Thymus (tissue), 11 donors: Measurements from ENCODE around the gene CNN1. TPM values are rescaled to one million over a fixed set of nuclear protein-coding genes. Genes with fewer than 3 reads are reported as not detected.
"Not testable (repeated sequence)": the region's sequence is repeated elsewhere in the genome, so short reads cannot be mapped to it uniquely, and the experiment has no call there.

Experiments
- DNase-seq, 9 donors: peaks; one replicate each; pipeline ENCODE4 v3.0.0-alpha.2; 2013; ENCODE audit warnings: low spot score in 9 of 9, low read depth in 6 of 9, missing footprints in 1 of 9
- H3K27ac ChIP-seq, 2 donors: one replicate each; pipeline ENCODE4 v1.5.1; 2013; ENCODE audit warnings: control low read depth in 1 of 2, low read depth in 1 of 2, low read length in 1 of 2, mild to moderate bottlenecking in 1 of 2, moderate library complexity in 1 of 2
- H3K27me3 ChIP-seq, 2 donors: one replicate each; pipeline ENCODE4 v1.5.1; 2013; ENCODE audit warnings: low read length in 1 of 2; ENCODE audit not compliant: control insufficient read depth in 2 of 2, insufficient read depth in 1 of 2
- H3K36me3 ChIP-seq, 2 donors: one replicate each; pipeline ENCODE4 v1.5.1; 2013; ENCODE audit warnings: low read length in 1 of 2, mild to moderate bottlenecking in 1 of 2, moderate library complexity in 1 of 2; ENCODE audit not compliant: control insufficient read depth in 2 of 2, insufficient read depth in 2 of 2
- H3K4me1 ChIP-seq, 2 donors: one replicate each; pipeline ENCODE4 v1.5.1; 2013; ENCODE audit warnings: low read length in 2 of 2; ENCODE audit not compliant: control insufficient read depth in 2 of 2, insufficient read depth in 2 of 2
- H3K4me3 ChIP-seq, 2 donors: one replicate each; pipeline ENCODE4 v1.5.1; 2013; ENCODE audit warnings: low read length in 2 of 2, control low read depth in 1 of 2, mild to moderate bottlenecking in 1 of 2
- H3K9me3 ChIP-seq, 2 donors: one replicate each; pipeline ENCODE4 v1.5.1; 2013; ENCODE audit warnings: low read length in 1 of 2, mild to moderate bottlenecking in 1 of 2; ENCODE audit not compliant: control insufficient read depth in 2 of 2, insufficient read depth in 1 of 2
- WGBS: extraction: QIAGEN DNeasy Blood & Tissue Kit; methylation state at CpG from one replicate; pipeline ENCODE4 v1.1.7; 2013; 5-methylcytosine and 5-hydroxymethylcytosine counted together
- polyA plus RNA-seq: library from polyadenylated mRNA; stranded (reverse); fragments of 200-250 nt; gene quantifications from one replicate; pipeline ENCODE4 v1.2.3, GENCODE V29; 2013
- total RNA-seq: library from RNA; stranded (reverse); fragments of 120-200 nt; gene quantifications from one replicate; pipeline ENCODE4 v1.2.4, GENCODE V29; 2013
- donor health status: healthy.

The CNN1 gene
- total and polyA plus RNA-seq, 2 donors = 0.47 to 51.8 TPM

DNA sequence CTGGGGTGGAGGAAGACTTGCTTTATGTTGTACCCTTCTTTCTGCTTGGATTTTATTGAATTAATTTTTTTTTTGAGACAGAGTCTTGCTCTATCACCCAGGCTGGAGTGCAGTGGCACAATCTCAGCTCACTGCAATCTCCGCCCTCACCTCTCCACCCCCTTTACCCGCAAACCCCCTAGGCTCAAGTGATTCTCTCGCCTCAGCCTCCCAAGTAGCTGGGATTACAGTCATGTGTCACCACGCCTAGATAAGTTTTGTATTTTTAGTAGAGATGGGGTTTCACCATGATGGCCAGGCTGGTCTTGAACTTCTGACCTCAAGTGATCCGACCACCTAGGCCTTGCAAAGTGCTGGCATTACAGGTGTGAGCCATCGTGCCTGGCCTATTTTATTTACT is 34.7 kb downstream of the CNN1 start:
- H3K9me3 ChIP-seq, H3K27ac ChIP-seq, DNase-seq, H3K36me3 ChIP-seq, H3K4me3 ChIP-seq, H3K27me3 ChIP-seq: not testable (repeated sequence)
- WGBS = 88% methylated on average over 6 of the region's 6 CpGs
- H3K4me1 ChIP-seq = peaks cover 2 to 27% of the 10 kb centered on the region in 2 donors

DNA sequence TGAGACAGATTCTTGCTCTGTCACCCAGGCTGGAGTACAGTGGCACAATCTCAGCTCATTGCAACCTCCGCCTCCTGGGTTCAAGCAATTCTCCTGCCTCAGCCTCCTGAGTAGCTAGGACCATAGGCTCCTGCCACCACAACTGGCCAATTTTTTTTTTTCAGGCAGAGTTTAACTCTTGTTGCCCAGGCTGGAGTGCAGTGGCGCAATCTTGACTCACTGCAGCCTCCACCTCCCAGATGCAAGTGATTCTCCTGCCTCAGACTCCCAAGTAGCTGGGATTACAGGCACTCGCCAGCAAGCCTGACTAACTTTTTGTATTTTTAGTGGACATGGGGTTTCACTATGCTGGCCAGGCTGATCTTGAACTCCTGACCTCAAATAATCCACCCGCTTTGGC is 35.1 kb downstream of the CNN1 start:
- WGBS = 88% methylated on average over 4 of the region's 4 CpGs

DNA sequence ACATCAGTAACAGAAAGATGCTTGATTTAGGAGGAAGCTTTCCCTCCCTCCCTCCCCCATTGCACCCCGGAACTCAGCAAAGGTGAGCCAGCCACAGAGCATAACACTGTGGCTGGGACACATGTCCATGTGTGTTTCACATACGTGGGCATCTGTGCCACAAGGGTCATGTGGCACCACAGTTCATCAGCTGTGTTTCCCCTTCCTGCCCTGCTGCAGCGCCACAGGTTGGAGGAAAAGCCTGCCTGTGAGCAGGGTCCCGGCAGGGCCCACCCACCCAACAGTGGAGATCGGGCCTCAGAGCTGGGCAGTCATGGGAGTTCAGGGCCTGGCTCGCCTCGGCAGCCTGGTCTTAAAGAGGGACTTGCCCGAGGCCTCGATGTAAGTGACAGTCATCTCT is 36.0 kb downstream of the CNN1 start:
- Histone ChIP-seq H3K9me3 (no peaks in the 10 kb centered on the region), H3K27ac (no peak overlapping the region), H3K4me3 (no peak overlapping the region), H3K4me1 (peaks cover 10 to 25% of the 10 kb centered on the region in 2 donors), H3K36me3 (peaks cover 0 to 7% of the 10 kb centered on the region in 2 donors), H3K27me3 (peaks cover 0 to 7% of the 10 kb centered on the region in 2 donors)
- WGBS = 73% methylated on average over 9 of the region's 9 CpGs
- no peak for DNase-seq

More for the DNA sequence above, 35.1 kb downstream of the CNN1 start:
- not testable (repeated sequence) for H3K4me3 ChIP-seq, H3K9me3 ChIP-seq, H3K27ac ChIP-seq, H3K36me3 ChIP-seq, DNase-seq, H3K27me3 ChIP-seq
- peaks cover 7 to 29% of the 10 kb centered on the region in 2 donors for H3K4me1 ChIP-seq

DNA sequence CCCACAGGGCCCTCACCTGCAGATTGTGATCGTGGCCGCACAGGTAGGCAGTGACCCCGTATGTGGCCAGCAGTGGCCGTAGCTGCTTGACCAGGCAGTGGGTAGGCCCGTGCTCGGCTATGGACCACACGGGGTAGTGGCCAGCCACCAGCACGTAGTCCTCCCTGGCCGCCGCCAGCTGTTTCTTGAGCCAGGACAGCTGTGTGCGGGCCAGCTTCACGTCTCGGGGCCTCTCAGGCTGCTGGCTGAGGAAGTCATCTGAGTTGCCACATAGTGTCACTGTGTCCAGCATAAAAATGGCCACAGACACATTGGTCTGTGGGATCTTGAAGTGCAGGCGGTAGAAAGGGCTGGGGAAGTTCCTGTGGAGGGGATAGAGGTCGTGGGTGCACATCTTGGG is 37.6 kb downstream of the CNN1 start:
- Histone ChIP-seq H3K4me3 (no peak overlapping the region), H3K36me3 (peaks cover 0 to 7% of the 10 kb centered on the region in 2 donors), H3K27me3 (peaks cover 0 to 7% of the 10 kb centered on the region in 2 donors), H3K27ac (no peak overlapping the region), H3K4me1 (peaks cover 12 to 30% of the 10 kb centered on the region in 2 donors), H3K9me3 (no peaks in the 10 kb centered on the region)
- no peak for DNase-seq
- 93% methylated on average over 15 of the region's 15 CpGs for WGBS

DNA sequence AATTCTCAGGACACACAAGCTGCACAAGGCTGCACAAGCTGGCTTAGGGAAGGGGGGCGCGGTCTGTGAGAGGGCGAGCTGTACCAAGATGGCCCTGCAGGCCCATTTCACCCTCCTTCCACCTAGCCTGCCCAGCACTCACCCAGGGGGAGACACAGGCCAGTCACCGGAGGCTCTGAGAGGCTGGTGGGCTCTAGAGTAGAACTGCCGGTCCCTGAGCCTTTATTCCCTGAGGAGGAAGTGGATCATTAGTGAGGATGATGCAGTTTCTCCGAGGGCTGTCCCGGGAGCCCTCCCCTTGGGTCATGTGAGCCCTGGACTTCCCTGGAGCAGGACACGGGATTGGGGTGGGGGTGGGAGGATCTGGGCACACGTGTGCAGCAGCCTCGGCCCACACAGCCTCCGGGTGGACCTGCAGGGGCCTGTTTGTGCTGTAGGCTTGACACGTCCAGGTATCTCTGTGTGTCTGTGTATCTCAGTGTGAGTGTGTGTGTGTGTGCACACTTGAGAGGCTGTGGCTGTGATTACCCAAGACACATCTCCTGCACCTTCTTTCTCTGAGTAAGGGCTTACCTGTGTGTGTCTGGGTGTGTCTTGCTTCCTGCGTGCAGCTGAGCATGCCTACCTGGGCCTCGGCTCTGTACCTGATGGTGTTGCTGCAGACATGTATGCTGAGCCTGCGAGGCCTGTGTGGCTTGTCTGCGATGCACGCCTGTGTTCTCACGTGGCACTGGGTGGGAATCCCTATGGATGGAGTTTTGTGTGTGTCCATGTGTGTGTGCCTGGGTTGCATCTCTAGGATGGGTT is 39.0 kb downstream of the CNN1 start, which contains the start of gene ACP5:
ACP5 (minus strand) TSS at position 195 of the 807 bp plus-strand sequence. CDS start 328 bp downstream, outside the sequence.
- peak within 1 kb of the TSS; percentile 48 to 54 for H3K4me3 ChIP-seq
- H3K27ac ChIP-seq = peak within 1 kb of the TSS; percentile 49 to 62
- no peak for DNase-seq
- peaks cover 0 to 7% of the 10 kb centered on the region in 2 donors for H3K36me3 ChIP-seq
- H3K27me3 ChIP-seq = peaks cover 0 to 7% of the 10 kb centered on the region in 2 donors
- H3K9me3 ChIP-seq = no peaks in the 10 kb centered on the region
- peaks cover 13 to 40% of the 10 kb centered on the region in 2 donors for H3K4me1 ChIP-seq
- WGBS = 89% methylated on average over 18 of the region's 18 CpGs

DNA sequence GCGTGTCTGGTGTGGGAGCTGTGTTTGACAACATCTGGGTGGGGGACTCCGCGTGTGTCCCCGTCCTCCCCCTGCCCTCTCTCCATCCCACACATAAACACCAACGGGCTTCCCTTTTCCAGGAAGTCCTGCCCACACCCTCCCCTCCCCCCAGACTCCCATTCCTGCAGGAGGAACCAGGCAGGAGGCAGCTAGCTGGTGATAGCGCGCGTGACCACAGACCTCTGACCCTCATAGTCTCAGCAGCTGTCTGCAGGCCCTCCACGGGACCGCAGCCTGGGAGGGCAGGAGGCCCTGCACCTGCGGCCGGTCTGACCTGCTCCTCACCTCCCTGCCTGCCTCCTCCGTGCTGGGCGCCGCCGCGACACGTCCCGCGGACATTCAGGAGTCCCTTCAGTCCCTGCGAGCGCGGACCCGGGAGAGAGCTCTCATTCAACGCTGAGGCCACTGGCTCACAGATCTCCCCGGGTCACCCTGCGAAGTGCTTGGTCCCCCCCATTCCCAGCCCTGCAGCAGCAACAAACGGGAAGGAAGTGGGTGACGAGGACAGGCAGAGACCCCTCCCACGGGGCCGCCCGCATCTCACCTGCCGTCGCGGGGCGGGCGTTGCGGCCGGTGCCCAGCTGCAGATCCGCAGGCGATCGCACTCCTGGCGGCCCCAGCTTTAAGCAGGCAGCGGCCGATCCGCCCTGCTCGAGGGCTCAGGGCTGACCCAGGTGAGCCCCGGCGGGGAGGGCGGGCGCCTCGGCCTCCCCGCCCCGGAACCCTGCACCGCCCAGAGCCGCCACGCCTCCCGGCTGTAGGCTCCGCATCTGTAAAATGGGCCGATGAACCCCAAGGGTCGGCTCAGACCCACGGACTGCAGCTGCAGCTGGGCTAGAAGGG is 39.8 kb downstream of the CNN1 start:
- peaks cover 13 to 40% of the 10 kb centered on the region in 2 donors for H3K4me1 ChIP-seq

DNA sequence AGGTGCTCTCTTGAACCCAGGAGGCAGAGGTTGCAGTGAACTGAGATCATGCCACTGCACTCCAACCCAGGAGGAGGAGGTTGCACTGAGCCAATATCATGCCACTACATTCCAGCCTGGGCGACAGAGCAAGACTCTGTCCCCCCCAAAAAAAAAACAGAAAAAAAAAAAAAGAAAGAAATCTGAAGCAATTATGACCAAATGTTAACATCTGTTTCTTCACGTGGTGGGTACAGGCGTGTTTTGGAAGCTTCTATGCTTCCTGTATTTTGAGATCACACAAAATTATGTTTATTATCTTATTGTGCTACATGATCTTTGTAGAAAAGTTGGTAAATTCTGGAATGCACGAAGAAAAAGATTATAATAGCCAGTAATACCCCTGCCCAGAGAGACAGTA is 41.5 kb downstream of the CNN1 start:
- 28% methylated on average over 4 of the region's 4 CpGs for WGBS
- Histone ChIP-seq H3K36me3 (peaks cover 0 to 4% of the 10 kb centered on the region in 2 donors), H3K27me3 (peaks cover 0 to 7% of the 10 kb centered on the region in 2 donors), H3K9me3 (no peaks in the 10 kb centered on the region), H3K27ac (no peak overlapping the region), H3K4me1 (peaks cover 13 to 44% of the 10 kb centered on the region in 2 donors), H3K4me3 (no peak overlapping the region)
- DNase-seq = no peak

More for the DNA sequence above, 39.8 kb downstream of the CNN1 start:
- 6% methylated on average over 62 of the region's 62 CpGs for WGBS
- Histone ChIP-seq H3K27ac (peak overlapping the region; percentile 46 to 62), H3K36me3 (peaks cover 0 to 7% of the 10 kb centered on the region in 2 donors), H3K4me3 (peak overlapping the region; percentile 48 to 54), H3K27me3 (peaks cover 0 to 7% of the 10 kb centered on the region in 2 donors), H3K9me3 (no peaks in the 10 kb centered on the region)
- DNase-seq = peak in 2 of 9 donors; percentile 49 to 66

DNA sequence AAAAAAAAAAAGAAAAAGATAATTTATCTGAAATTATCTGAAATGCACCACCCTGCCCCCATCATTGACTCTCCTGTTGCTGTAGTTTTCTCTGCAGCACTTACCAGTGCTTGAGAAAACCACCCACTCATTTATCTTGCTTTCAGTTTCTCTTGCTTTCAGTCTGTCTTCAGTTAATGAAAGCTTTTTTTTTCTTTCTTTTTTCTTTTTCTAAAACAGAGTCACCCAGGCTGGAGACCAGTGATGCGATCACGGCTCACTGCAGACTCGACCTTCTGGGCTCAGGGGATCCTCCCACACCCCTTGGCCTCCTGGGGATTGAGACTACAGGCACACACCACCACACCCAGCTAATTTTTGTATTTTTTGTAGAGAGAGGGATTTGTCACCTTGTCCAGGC is 43.1 kb downstream of the CNN1 start:
- no peaks in the 10 kb centered on the region for H3K9me3 ChIP-seq
- peak in 2 of 9 donors; percentile 44 to 75 for DNase-seq
- peaks cover 0 to 7% of the 10 kb centered on the region in 2 donors for H3K27me3 ChIP-seq
- H3K4me1 ChIP-seq = peaks cover 13 to 44% of the 10 kb centered on the region in 2 donors
- peak overlapping the region; percentile 68 to 83 for H3K27ac ChIP-seq
- H3K4me3 ChIP-seq = no peak overlapping the region
- H3K36me3 ChIP-seq = no peaks in the 10 kb centered on the region
- WGBS = 12% methylated on average over 3 of the region's 3 CpGs
